ENCODE data around the gene NUAK2.
"Not testable (repeated sequence)": the region's sequence is repeated elsewhere in the genome, so short reads cannot be mapped to it uniquely, and the experiment has no call there.

The NUAK2 gene

DNA sequence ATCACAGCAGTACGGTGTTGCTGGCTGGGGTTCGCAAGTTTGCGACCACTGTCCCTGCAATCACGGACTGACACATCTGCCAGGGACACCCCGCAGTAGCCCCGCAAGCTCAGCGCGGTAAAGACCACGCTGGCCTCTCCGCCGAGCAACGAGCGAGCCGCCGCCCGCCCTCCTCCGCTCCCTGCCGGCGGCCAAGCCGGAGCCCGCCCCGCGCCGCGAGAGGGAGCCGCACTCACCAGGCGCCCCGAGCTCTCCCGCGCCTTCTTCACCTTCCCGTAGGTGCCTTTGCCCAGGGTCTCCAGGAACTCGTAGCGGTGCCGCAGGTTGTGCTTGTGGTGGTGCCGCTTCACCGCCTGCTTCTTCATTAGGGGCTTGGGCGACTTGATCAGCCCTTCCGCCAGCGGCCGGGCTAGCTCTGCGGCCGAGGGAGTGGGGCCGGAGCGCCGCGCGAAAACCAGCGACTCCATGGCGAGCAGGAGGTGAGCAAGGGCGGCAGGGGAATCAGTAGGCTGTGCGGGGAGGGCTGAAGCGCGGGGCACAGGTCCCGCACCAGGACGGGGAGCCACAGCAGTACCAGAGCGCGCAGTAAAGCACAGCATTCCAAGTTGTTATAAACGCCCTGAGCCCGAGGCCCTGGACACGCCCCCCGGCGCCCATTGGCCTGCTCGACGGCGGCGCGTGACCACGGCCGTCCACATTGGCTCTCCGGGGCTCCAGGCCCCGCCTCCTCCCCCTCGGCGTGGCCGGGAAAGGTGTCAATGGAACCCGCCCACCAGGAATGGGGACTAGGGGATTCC, at the start of gene NUAK2:
Gene NUAK2 (minus strand): TSS at position 584 of the 797 bp plus-strand sequence. CDS start 117 bp downstream, at position 467.
- peak; percentile 79 for DNase-seq (ENCODE audit: low read depth)

DNA sequence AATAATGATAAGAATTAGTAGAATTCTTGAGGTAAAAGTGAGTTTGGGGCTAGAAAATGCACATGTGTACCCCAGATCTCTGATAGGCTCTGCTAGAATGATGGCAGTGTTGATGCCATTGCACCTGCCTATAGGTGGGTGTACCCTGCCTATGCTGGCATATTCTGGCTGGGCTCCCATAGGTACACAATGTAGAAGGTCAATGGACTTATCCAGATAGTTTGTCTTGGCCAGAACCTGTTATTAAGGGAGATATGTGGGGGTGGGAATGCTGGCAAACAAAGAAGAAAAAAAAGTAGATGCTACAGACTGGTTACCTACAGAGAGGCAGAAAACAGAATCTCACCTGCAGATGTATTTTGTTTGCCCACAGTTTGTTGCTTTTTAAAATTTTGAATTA, 49.2 kb upstream of the NUAK2 start:
- DNase-seq (ENCODE audit: low read depth), result no peak

DNA sequence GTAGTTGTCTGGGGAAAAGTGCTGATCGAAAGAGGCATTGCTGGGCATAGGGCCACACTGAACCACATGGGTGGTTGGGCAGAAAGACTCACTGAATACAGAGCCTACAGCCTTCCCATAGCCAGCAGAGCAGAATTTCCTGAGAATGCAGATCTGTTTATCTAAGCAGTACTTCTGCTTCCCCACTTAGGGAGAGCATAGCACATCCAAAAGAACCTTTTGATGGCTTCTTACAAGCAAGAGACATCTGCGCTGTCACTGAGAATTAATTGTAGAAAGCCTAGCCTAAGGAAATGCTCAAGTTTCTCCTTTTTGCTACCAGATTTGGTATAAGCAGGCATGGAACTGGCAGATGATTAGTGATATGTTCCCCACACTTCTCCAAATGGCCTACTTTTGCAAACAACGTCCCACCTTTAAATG, 48.2 kb upstream of the NUAK2 start:
- DNase-seq (ENCODE audit: low read depth), result no peak

DNA sequence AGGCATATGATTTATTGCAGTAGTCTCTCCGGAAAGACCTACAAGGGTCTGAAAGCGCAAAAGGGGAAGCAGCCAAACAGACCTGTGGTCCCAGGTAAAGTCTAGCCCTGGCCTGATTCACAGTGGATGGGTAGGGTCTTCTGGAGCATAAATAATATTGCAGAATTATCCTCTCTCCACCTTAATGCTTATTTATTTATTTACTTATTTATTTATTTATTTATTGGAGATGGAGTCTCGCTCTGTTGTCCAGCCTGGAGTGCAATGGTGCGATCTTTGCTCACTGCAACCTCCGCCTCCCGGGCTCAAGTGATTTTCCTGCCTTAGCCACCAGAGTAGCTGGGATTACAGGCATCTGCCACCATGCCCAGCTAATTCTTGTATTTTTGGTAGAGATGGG, 46.9 kb upstream of the NUAK2 start:
- DNase-seq (ENCODE audit: low read depth), result no peak

DNA sequence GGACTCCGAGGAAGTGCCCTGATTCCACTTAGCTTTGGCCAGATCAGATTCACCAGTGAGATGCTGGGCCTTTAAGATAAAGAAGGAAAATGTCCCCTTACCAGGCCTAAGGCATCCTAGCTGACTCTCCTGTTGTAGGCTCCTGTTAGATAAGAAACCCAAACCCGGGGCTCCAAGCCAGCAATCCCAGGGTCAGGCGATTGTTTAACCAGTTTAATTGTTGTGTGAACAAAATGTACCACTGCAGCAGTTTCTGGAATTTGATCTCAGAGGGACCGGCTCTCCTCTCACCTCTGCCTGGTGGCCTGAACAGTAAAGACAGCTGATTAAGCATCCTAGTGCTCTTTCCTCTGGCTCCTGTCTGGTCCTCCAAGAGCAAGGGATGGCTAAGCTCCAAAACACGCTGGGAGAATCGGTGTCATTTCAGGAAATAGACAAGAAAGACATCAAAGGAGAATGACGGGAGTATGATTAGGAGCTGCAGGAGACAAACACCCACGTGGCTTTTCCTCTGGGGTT, 44.5 kb upstream of the NUAK2 start:
- no peak for DNase-seq (ENCODE audit: low read depth)

DNA sequence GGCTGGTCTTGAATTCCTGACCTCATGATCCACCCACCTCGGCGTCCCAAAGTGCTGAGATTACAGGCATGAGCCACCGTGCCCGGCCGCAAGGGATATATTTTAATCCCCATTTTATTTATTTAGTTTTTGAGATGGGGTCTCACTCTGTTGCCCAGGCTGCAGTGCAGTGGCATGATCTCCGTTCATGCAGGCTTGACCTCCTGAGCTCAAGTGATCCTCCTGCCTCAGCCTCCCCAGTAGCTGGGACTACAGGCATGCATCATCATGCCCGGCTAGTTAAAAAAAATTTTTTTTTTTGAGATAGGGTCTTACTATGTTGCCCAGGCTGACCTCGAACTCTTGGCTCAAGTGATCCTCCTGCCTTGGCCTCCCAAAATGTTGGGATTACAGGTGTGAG, 43.5 kb upstream of the NUAK2 start:
- not testable (repeated sequence) for DNase-seq (ENCODE audit: low read depth)

DNA sequence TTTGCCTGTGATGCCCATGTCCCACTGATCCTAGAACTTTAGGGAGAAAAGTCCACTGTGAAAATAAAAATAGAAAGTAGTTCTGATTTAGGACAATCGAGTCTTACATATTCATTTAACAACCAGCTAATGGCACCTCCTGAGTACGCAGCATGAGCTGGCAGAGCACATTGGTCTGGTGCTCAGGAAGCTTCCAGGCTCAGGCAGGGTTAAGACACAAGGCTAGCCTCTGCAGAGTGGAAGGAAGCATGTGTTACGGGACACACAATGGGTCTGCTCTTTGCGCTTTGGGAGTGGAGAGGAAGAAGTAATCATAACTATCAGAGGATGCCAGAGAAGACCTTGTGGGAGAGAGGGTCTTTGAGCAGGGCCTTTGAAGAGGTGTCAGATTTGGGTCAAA, 39.3 kb upstream of the NUAK2 start:
- DNase-seq (ENCODE audit: low read depth), result no peak

DNA sequence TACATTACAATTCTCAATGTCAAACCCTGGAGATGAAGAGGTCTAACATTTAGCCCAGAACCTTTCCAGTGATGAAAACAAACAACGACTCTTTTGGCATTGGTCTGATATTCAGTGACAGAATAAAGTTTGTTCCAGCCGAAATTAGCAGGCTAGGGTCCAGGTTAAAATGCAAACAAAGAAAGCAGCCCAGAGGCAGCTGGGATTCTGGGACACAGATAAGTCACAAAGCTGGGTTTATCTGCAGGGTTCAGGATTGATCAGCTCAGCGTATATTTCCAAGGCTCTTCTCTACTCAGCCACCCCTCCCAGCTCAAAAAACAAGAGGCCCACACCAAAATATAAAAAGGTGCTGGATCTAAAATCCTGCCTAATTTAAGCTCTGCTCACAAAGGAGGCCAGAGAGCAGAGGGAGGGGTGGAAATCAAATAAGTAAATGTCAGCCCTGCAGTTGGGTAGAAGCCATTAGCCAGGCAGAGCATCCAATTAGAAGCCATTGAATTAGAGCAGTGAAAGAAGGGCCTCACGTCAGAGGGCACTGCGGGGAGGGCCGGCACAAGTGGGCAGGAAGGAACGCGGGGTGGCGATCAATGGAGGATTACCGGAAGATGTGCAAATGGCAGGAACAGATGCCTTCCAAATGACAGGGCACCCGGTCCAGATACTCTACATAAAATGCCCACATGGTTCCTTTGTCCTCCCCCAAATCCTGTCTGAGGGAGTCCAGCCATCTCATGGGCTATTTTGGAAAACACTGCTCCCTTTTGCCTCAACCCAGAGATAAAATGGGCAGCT, 38.4 kb upstream of the NUAK2 start:
- DNase-seq (ENCODE audit: low read depth), result no peak

DNA sequence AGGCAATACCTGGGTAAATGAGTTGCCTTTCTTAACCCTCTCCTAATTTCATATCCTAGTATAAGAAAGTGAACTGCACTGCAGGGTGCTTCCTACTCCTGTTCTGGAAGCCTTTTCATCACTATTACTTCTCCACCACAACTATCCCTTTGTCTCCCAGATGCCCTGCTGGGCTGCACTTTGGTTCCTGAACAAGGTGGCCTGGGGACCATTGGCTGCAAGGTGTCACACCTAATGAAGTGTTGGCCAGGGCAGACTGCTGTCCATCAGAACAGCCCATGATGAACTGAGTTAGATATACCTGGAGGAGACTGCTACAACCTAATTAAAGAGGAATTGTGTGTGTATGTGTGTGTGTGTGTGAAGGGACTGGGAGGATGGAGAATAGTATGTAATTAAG, 37.0 kb upstream of the NUAK2 start:
- no peak for DNase-seq (ENCODE audit: low read depth)

DNA sequence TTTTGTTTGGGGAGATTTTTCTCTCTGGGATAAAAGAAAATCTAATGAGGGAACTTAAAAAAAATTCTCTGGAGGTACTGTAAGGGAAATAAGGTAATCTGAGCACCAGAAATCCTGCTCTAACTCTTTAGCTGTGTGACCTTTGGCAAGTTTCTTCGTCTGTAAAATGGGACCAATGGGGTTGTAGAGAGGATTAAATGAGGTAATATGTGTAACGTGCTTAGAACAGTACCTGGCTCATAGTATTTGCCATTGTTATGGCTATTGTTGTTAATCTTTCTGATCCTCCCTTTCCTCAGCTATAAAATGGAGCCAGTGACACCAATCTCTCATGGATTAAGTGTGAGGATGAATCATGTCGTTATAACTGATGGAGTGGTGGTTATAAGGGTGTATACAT, 36.0 kb upstream of the NUAK2 start:
- DNase-seq (ENCODE audit: low read depth), result no peak

DNA sequence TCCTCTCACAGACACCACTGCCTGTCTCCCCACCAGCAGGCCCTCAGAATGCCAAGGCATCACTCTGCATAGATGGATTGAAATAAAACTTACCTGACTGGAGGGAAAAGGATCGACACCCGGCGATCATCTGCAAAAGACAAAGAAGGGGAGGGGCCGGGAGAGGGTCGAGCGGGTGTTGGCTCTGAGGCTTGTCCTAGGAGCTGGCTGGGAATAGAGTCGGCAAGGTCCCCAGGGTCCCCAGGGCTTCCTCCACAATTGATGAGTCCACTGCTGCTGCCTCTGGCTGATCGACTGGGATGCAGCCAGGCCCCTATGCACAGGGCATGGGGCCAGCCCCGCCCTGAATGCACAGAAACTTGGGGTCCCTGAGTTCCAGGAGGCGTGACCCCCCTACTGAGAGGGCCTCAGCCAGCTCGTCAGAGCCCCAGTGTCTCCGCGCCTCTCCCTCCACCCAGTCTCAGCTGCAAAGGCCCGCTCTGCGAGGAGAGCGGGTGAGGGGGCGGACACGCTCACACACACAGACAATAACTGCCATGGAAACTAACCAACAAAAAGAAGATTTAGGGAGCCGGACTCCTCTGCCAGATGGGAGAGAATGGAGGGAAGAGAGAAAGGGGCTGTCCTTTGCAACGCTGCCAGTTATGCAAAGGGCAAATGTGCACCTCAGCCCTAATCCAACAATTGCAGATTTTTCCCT, 35.0 kb upstream of the NUAK2 start, which contains the start of gene KLHDC8A:
Gene KLHDC8A (minus strand): TSS at position 483 of the 700 bp plus-strand sequence. CDS start 13,318 bp downstream, outside the sequence.
- no peak for DNase-seq (ENCODE audit: low read depth)

DNA sequence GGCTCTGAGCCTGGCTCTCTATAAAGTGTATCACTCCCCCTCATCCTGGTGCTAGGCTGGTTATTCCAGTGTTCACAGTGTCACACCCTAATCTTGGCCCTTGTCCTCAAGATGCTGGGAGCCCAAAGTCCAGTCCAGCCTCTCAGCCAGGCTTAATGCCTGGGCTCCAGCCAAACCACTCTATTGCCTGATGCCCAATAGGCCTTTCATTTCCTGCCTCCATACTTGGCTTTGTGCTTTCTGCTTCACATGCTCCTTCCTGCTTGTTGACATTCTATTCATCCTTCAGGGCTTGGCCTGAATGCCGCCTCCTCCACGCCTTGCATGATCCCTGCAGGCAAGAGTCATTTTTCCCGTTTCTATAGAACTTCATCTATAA, 33.5 kb upstream of the NUAK2 start:
- DNase-seq (ENCODE audit: low read depth), result no peak

DNA sequence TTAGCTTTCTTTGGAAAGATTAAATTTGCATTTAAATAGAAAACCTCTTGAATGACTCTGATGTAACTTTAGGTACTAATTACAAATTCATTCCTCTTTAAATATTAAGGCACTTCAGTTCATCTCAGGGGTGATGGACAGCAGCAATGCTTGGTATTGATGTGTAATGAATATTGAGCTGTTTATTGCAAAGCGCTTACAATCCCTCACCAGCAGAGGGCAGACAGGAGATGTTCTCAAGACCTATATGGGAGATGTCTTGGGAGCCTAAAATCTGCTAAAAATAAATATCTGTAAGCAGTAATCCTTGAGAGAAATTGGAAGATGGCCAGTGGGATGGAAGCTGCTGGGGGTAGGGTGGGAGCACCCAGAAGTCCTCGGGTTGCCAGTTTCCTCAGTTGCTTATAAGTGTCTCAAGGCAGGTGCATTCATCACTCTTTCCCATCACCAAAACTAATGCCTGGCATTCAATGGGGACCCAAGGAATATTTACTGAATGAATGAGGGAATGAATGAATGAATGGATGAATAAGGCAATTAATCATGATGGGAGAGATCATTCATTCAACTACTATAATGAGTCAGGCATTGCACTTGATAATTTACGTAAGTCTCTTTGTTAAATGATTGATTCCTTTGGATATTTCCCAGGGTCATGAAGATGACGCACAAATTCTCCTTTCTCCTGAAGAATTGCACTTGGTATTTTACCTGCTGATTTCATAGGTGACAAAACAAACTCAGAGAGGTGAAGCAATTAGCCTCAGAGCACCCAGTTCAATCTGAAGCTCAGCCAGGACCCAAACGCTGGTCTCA, 32.9 kb upstream of the NUAK2 start:
- DNase-seq (ENCODE audit: low read depth), result peak; percentile 23

DNA sequence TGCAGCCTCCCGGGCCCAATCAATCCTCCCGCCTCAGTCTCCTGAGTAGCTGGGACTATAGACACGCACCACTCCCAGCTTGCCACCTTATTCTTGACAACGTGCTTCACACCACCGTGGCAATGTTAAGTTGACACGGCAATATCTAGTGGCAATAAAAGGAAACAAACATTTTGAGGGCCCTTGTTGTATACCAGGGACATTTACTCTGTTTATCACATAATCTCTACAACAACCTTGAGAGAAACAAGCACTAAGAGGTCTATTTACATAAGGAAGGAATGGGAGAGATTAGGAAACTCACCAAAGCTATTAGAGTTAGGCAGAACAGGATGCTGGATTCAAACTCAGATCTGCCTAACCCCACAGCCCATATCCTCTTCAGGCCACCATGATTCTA, 32.1 kb upstream of the NUAK2 start:
- DNase-seq (ENCODE audit: low read depth), result no peak

DNA sequence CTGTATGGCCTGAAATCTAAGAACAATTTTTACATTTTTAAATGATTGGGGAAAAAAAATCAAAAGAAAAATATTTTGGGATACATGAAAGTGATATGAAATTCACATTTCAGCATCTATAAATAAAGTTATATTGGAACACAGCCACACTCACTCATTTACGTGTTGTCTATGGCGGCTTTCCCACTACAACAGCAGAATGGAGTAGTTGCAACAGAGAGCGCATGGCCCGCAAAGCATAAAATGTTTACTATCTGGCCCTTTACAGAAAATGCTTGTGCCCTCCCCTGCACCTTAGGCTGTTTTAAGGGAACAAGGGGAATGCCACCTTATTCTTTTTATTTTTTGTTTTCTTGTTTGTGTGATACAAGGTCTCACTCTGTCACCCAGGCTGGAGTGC, 31.6 kb upstream of the NUAK2 start:
- DNase-seq (ENCODE audit: low read depth), result no peak

DNA sequence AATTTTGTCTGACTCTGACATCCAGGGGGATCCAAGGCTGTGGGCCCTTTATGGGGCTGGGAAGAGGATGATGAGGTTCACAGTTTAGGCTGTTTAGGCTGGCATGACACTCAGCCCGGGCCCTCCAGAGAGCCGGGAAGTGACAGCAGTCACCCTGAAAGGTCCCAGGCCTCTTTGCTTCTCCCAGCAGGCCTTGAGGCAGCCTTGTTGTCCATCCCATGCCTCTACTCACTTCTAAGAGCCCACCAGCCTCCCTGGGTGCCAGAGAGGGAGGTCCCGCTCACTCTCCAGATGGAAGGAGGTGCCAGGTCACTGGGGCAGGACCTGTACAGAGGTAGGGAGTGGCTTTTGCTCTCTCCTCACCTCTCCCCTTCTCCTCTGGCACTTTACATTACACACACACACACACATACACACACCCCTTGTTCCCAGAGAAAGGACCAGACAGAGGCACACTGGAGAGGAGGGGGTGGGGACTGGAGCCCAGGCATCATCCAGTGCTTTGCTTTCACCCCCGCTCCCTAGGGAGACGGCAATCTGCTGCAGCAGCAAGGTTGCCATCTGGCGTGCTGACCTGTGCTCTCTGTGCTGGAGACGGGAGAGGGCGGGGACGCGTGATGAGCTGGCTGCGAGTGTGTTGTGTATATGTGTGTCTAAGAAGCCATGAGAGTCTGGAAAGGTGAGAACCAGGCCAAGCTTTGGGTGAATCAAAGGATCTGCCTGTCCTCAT, 30.6 kb upstream of the NUAK2 start:
- no peak for DNase-seq (ENCODE audit: low read depth)

DNA sequence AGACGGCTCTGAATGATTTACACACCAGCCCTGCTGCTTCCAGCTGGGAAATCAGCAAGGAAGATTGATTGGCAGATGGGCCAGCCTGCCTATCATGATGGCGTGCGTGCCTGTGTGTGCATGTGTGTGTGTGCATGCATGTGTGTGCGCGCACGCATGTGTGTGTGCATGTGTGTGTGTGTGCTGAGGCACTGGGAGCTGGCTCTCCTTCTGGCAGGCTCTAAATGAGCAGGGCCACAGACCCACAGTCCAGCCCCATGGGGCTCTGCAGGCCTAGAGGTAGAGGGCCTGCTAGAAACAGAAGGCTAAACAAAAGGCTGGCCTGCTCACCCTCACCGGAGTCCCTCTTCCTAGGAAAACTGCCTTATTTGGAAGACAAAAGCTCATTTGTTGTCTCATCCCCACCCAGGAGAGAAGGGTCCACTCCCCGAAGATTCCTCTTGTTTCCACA, 29.2 kb upstream of the NUAK2 start:
- DNase-seq (ENCODE audit: low read depth), result no peak

DNA sequence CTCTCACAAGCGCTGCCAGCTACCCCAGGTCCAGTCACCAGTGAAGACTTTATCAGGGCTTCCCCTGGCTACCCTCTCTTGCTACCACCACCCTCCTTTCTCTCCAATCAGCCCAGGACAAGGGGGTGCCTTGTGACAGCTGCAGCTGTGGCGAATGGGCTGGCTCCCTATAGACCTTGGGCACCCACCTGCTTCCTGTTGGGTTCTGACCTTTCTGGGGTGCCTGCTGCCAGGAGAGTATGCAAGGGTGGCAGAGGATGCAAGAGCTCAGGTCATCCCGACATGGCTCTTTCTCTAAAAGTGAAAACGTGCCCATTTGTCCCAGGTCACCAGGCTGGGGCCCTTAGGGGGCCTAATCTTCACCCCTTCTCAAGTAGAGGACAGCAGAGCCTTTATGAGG, 28.6 kb upstream of the NUAK2 start:
- no peak for DNase-seq (ENCODE audit: low read depth)

DNA sequence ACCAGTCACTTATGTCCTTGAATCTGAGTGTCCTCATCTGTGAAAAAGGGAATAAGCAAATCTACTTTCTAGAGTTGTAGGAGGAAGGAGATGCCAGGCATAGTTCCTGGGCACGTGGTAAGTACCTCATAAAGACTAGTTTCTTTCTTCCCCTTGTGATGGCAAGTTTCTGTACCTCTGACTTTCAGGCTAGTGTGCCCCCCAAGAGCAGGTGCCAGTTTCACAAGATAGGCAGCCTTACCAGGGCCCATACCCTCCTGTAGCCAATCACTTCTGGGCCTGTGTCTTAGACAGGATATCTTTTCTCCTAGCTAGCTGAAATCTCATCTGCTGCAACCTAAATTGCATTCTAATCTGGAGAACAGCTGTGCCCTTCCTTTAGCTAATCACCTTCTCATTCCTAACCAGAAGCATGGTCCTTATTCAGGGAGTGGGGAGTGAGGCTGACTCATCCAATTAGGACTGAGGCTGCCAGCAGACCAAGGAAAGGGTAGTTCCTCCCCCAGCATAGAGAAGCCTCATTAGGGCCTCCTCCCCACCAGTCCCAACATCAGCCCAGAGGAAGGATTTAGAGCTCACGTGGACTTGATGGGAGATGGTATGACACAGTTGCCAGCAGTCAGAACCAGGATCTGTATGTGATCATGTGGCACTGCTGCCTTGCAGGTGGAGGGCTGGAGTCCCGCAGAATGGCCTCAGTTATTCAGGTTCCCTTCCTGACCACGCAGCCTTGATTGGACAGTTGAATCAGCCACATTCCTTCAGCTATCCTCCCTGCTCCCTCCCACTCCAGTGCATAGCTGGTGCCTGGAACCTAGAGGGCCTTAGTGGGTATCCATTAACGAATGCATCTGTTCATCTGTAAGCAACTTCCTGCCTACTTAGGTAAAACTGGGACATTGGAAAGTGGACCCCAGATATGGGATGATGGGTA, 27.3 kb upstream of the NUAK2 start:
- no peak for DNase-seq (ENCODE audit: low read depth)

All from activated T-cell treated with anti-CD3 and anti-CD28 coated beads for 48 hours (primary cell).